HCEC 1CT (cell line): ENCODE data around the gene STON2.
A peak's percentile ranks its signal among the peaks of the same experiment; 100 is the strongest.

Source experiments
- DNase-seq: peaks from one replicate; pipeline ENCODE4 v3.0.0-alpha.2; 2017

The STON2 gene

GRCh38 chr14:81331229-81332021 is 68.7 kb downstream of the STON2 start:
- DNase-seq: no peak

- no peak for DNase-seq
Observed at GRCh38 chr14:81330619-81331122, 69.5 kb downstream of the STON2 start.

GRCh38 chr14:81329640-81330381 is 70.3 kb downstream of the STON2 start:
- DNase-seq: no peak

- DNase-seq: no peak
Observed at GRCh38 chr14:81326451-81326850, 73.7 kb downstream of the STON2 start.

- no peak for DNase-seq
Observed at GRCh38 chr14:81324011-81324410, 76.1 kb downstream of the STON2 start.

GRCh38 chr14:81323093-81323492 is 77.0 kb downstream of the STON2 start:
- no peak for DNase-seq

GRCh38 chr14:81319946-81320345 is 80.2 kb downstream of the STON2 start:
- DNase-seq: no peak

GRCh38 chr14:81319314-81319713 is 80.8 kb downstream of the STON2 start:
- DNase-seq: no peak

- no peak for DNase-seq
Observed at GRCh38 chr14:81315341-81315740, 84.8 kb downstream of the STON2 start.

- DNase-seq: no peak
Observed at GRCh38 chr14:81314443-81315175, 85.5 kb downstream of the STON2 start.

- DNase-seq: peak; percentile 6
Observed at GRCh38 chr14:81313775-81314429, 86.2 kb downstream of the STON2 start.

GRCh38 chr14:81313200-81313599 is 86.9 kb downstream of the STON2 start:
- DNase-seq: no peak

GRCh38 chr14:81312289-81312876 is 87.7 kb downstream of the STON2 start:
- no peak for DNase-seq

- DNase-seq: no peak
Observed at GRCh38 chr14:81311778-81312177, 88.3 kb downstream of the STON2 start.

- no peak for DNase-seq
Observed at GRCh38 chr14:81311141-81311540, 89.0 kb downstream of the STON2 start.

GRCh38 chr14:81310606-81311005 is 89.5 kb downstream of the STON2 start:
- no peak for DNase-seq

GRCh38 chr14:81309511-81309910 is 90.6 kb downstream of the STON2 start:
- no peak for DNase-seq

- no peak for DNase-seq
Observed at GRCh38 chr14:81305743-81306142, 94.4 kb downstream of the STON2 start.

- DNase-seq: no peak
Observed at GRCh38 chr14:81305065-81305464, 95.1 kb downstream of the STON2 start.

- DNase-seq: no peak
Observed at GRCh38 chr14:81303258-81303935, 96.7 kb downstream of the STON2 start.

- DNase-seq: no peak
Observed at GRCh38 chr14:81302638-81303037, 97.5 kb downstream of the STON2 start.

GRCh38 chr14:81301813-81302212 is 98.3 kb downstream of the STON2 start:
- DNase-seq: no peak
